NCI-H446 treated with DMSO at 0.1 percent for 48 hours (cell line): ENCODE data around the gene PRRC2B.

ENCODE experiments used
- DNase-seq: peaks from one replicate; lab custom pipeline; 2025; lab: John Stamatoyannopoulos, UW

The PRRC2B gene

GRCh38 chr9:131516930-131517329 is 123.0 kb downstream of the PRRC2B start:
- no peak for DNase-seq

GRCh38 chr9:131517761-131518190 is 123.9 kb downstream of the PRRC2B start:
- DNase-seq, result no peak

- no peak for DNase-seq
These were observed 124.7 kb downstream of the PRRC2B start for GRCh38 chr9:131518553-131518952.

GRCh38 chr9:131520503-131520902 is 126.6 kb downstream of the PRRC2B start:
- no peak for DNase-seq

GRCh38 chr9:131521203-131521602 is 127.3 kb downstream of the PRRC2B start:
- no peak for DNase-seq

GRCh38 chr9:131521822-131522221 is 127.9 kb downstream of the PRRC2B start:
- DNase-seq, result no peak

- DNase-seq, result no peak
These were observed 128.6 kb downstream of the PRRC2B start for GRCh38 chr9:131522257-131523085.

GRCh38 chr9:131523086-131523388 is 129.2 kb downstream of the PRRC2B start:
- DNase-seq, result no peak

- no peak for DNase-seq
These were observed 129.9 kb downstream of the PRRC2B start for GRCh38 chr9:131523451-131524435.

GRCh38 chr9:131524665-131525315 is 130.9 kb downstream of the PRRC2B start:
- no peak for DNase-seq

GRCh38 chr9:131525643-131526565 is 132.0 kb downstream of the PRRC2B start:
- DNase-seq, result no peak

- no peak for DNase-seq
These were observed 134.3 kb downstream of the PRRC2B start for GRCh38 chr9:131528186-131528585.

- DNase-seq, result no peak
These were observed 135.1 kb downstream of the PRRC2B start for GRCh38 chr9:131528886-131529505.

GRCh38 chr9:131529597-131530545 is 136.0 kb downstream of the PRRC2B start:
- no peak for DNase-seq

- DNase-seq, result no peak
These were observed 136.6 kb downstream of the PRRC2B start for GRCh38 chr9:131530546-131530919.

GRCh38 chr9:131530920-131531832 is 137.3 kb downstream of the PRRC2B start, which contains the start of gene UCK1:
UCK1 (minus strand) TSS chr9:131531263; CDS start chr9:131531174, 89 bp downstream.
- peak; percentile 39 for DNase-seq

GRCh38 chr9:131534721-131535237 is 140.9 kb downstream of the PRRC2B start:
- DNase-seq, result no peak

GRCh38 chr9:131537946-131538345 is 144.1 kb downstream of the PRRC2B start:
- no peak for DNase-seq
